AG04449 (cell line): Measurements from ENCODE around the gene RAI14.
"Not testable (repeated sequence)": the region's sequence is repeated elsewhere in the genome, so short reads cannot be mapped to it uniquely, and the experiment has no call there.

ENCODE experiments used
- CTCF ChIA-PET: fragments of 350-600 bp; formaldehyde crosslinking; extraction: SDS; loops from one replicate; lab custom pipeline; 2021; ENCODE audit warnings: antibody characterized with exemption; lab: Yijun Ruan, JAX
- POLR2A ChIA-PET: fragments of 400-600, 350-600 bp; formaldehyde crosslinking; extraction: SDS; loops from one replicate; lab custom pipeline; 2020; ENCODE audit warnings: antibody characterized with exemption, inconsistent platforms; lab: Yijun Ruan, JAX
- DNase-seq: peaks from one replicate; pipeline ENCODE4 v3.0.0-alpha.2; 2010; ENCODE audit warnings: low read depth, low spot score
- H3K4me3 ChIP-seq: 2 replicates; pipeline ENCODE4 v1.5.1; 2011; ENCODE audit warnings: low read depth, mild to moderate bottlenecking, control low read depth, low read length
- CTCF ChIP-seq: IDR thresholded peaks from one replicate; pipeline ENCODE4 v1.5.1; 2011; ENCODE audit warnings: mild to moderate bottlenecking, moderate library complexity, low read length, control low read depth, inconsistent platforms; ENCODE audit not compliant: insufficient read depth; ENCODE audit errors: missing control alignments

The RAI14 gene

GRCh38 chr5:34756781-34757624 is 100.9 kb downstream of the RAI14 start:
- ChIA-PET POLR2A (interaction anchor here (0.6 kb wide), 1 partner anchor 270 kb away, joined by 3 read pairs; no protein-coding TSS in a partner anchor), CTCF (interaction anchor here (2.1 kb wide), 1 partner anchor 271 kb away, joined by 5 read pairs; no protein-coding TSS in a partner anchor)
- no peak for TF ChIP-seq CTCF
- no peak overlapping the region for H3K4me3 ChIP-seq
- DNase-seq: no peak

- CTCF ChIA-PET: no interaction called here
- no peak for DNase-seq
- no peak for TF ChIP-seq CTCF
- no peak overlapping the region for H3K4me3 ChIP-seq
- POLR2A ChIA-PET: no interaction called here
Measured at GRCh38 chr5:34758514-34758913, 102.4 kb downstream of the RAI14 start.

- H3K4me3 ChIP-seq, POLR2A ChIA-PET, DNase-seq, CTCF ChIA-PET: not testable (repeated sequence)
Measured at GRCh38 chr5:34759213-34759612, 103.1 kb downstream of the RAI14 start.

GRCh38 chr5:34765662-34766061 is 109.5 kb downstream of the RAI14 start:
- CTCF ChIA-PET: interaction anchor here (0.9 kb wide), 1 partner anchor 242 kb away, joined by 3 read pairs; no protein-coding TSS in a partner anchor
- DNase-seq: no peak
- no peak overlapping the region for H3K4me3 ChIP-seq
- POLR2A ChIA-PET: no interaction called here
- no peak for TF ChIP-seq CTCF

- ChIA-PET POLR2A (no interaction called here), CTCF (interaction anchor here (1.4 kb wide), 1 partner anchor 281 kb away, joined by 4 read pairs; no protein-coding TSS in a partner anchor)
- TF ChIP-seq CTCF: no peak
- no peak for DNase-seq
- no peak overlapping the region for H3K4me3 ChIP-seq
Measured at GRCh38 chr5:34767180-34767579, 111.1 kb downstream of the RAI14 start.

GRCh38 chr5:34770486-34770885 is 114.4 kb downstream of the RAI14 start:
- no peak for TF ChIP-seq CTCF
- ChIA-PET CTCF (interaction anchor here (1.6 kb wide), 1 partner anchor 285 kb away, joined by 4 read pairs; no protein-coding TSS in a partner anchor), POLR2A (no interaction called here)
- DNase-seq: no peak
- no peak overlapping the region for H3K4me3 ChIP-seq
